Measurements from ENCODE around the gene RUVBL1. TPM values are rescaled to one million over a fixed set of nuclear protein-coding genes. Genes with fewer than 3 reads are reported as not detected.

The RUVBL1 gene
- total RNA-seq, 1 experiment from 2014 or later = 94.9 TPM

DNA sequence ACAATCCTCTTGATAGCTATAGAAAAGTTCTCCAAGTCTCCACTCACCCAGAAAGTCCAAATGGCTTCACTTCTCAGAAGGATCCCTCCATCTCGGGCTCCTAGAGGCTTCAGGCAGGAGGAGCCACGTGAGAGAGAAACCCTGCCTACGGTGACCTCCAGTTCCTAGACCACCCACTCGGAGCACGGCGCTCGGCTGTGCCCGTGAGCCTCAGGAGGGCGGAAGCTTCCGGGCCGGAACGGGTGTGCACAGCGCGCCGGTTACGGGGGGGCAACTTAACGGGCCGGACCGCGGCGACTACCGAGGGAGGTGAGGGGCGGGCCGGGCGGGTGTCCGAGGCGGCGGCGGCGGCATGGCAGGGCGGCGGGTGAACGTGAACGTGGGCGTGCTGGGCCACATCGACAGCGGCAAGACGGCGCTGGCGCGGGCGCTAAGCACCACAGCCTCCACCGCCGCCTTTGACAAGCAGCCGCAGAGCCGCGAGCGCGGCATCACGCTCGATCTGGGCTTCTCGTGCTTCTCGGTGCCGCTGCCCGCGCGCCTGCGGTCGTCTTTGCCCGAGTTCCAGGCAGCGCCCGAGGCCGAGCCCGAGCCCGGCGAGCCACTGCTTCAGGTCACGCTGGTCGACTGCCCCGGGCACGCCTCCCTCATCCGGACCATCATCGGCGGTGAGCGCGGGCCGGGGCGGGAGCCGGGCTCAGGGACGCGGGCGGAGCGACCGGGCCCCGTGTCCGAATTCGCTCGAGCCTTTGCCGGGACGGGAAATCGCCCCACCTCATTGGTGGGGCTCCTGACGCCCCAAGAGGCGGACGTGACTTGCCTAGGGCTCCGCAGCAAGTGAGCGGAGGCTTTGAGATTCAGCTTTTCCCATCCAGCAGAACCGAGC is 29.8 kb upstream of the RUVBL1 start, which contains the start of gene EEFSEC:
Gene EEFSEC (plus strand): TSS at position 326 of the 886 bp plus-strand sequence. CDS start 27 bp downstream, at position 353.
- no peaks in the 10 kb centered on the region for H4K20me1 ChIP-seq (ENCODE audit: low read length)
- H3K27me3 ChIP-seq (ENCODE audit: low read length) = no peaks in the 10 kb centered on the region
- peaks cover 26% of the 10 kb centered on the region for H3K79me2 ChIP-seq (ENCODE audit: low read length)
- peaks cover 23% of the 10 kb centered on the region for H3K36me3 ChIP-seq (ENCODE audit: low read depth, low read length)
- H3K27ac ChIP-seq (ENCODE audit: low read length) = peak within 1 kb of the TSS; percentile 32; the same call in 1 of the 2 replicates
- H3K4me2 ChIP-seq (ENCODE audit: low read length) = peak within 1 kb of the TSS; percentile 94
- POLR2A ChIA-PET (ENCODE audit: unreplicated experiment) = interaction anchor here (0.6 to 1.0 kb wide), 5 partner anchors 30 to 385 kb away, joined by 3 to 14 read pairs (median 3); partner anchors contain the start of gene RUVBL1
- no peaks in the 10 kb centered on the region for H3K9me2 ChIP-seq (replicated peaks; ENCODE audit: low read length)
- no peaks in the 10 kb centered on the region for H3K9me3 ChIP-seq (ENCODE audit: low read length)
- peak within 1 kb of the TSS; percentile 75 for H3K4me3 ChIP-seq (ENCODE audit: low read length)
- BruUV-seq (replicated peaks) = TSS peak; percentile 40
- CTCF ChIA-PET = no interaction called here
- DNase-seq (peak; percentile 73), ATAC-seq (peak; percentile 93)
- peak within 1 kb of the TSS; percentile 87 for H3K9ac ChIP-seq (ENCODE audit: low read length)
- H3K4me1 ChIP-seq (ENCODE audit: insufficient read depth, low read length) = no peaks in the 10 kb centered on the region
- H2AFZ ChIP-seq (ENCODE audit: low read length) = peak within 1 kb of the TSS; percentile 96
- intact Hi-C loops (cut with micrococcal nuclease) = loop anchor here (1.0 kb wide), 1 partner anchor 29 kb away; no protein-coding TSS in a partner anchor
- H3F3A ChIP-seq (ENCODE audit: low read length, unreplicated experiment) = no peaks in the 10 kb centered on the region
- TF ChIP-seq EZH2phosphoT487 (IDR thresholded peaks at IDR 0.05; ENCODE audit: borderline replicate concordance, low read length) (no peak), EZH2 (IDR thresholded peaks at IDR 0.05; ENCODE audit: low read length, unreplicated experiment) (no peak)
- TF ChIP-seq, protein P1, sequence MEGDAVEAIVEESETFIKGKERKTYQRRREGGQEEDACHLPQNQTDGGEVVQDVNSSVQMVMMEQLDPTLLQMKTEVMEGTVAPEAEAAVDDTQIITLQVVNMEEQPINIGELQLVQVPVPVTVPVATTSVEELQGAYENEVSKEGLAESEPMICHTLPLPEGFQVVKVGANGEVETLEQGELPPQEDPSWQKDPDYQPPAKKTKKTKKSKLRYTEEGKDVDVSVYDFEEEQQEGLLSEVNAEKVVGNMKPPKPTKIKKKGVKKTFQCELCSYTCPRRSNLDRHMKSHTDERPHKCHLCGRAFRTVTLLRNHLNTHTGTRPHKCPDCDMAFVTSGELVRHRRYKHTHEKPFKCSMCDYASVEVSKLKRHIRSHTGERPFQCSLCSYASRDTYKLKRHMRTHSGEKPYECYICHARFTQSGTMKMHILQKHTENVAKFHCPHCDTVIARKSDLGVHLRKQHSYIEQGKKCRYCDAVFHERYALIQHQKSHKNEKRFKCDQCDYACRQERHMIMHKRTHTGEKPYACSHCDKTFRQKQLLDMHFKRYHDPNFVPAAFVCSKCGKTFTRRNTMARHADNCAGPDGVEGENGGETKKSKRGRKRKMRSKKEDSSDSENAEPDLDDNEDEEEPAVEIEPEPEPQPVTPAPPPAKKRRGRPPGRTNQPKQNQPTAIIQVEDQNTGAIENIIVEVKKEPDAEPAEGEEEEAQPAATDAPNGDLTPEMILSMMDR (conservative IDR thresholded peaks at IDR 0.05; ENCODE audit: low read depth, low read length) = no peak

DNA sequence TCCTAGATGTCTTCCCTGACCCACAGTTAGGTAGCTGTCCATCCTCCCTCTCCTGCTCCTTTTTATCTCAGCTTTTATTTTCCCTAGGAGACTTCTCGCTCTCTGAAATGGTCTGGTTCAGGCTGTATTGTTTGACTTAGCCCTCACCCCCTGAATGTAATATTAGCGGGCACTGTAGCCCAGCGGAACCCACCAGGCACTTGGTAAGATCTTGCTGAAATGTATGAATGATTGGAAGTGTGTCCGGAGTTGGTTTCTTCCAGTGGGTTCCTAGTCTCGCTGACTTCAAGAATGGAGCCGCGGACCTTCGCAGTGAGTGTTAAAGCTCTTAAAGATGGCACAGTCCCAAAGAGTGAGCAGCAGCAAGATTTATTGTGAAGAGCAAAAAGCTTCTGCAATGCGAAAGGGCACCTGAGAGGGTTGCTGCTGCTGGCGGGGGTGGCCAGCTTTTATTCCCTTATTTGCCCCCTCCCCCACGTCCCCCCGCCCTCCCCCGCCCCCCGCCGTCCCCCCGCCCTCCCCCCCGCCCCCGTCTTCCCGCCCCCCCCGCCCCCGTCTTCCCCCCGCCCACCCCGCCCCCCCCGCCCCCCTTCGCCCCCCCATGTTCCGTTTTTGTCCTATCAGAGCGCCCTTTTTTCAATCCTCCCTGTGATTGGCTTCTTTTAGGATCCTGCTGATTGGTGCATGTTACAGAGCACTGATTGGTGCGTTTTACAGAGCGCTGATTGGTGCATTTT is 29.0 kb upstream of the RUVBL1 start:
- intact Hi-C loops (cut with micrococcal nuclease) = loop anchor here (1.0 kb wide), 1 partner anchor 28 kb away; no protein-coding TSS in a partner anchor
- POLR2A ChIA-PET (ENCODE audit: unreplicated experiment) = interaction anchor here (0.6 kb wide), 2 partner anchors 71 to 384 kb away, joined by 3 to 4 read pairs; no protein-coding TSS in a partner anchor
- Histone ChIP-seq H4K20me1 (ENCODE audit: low read length) (no peaks in the 10 kb centered on the region), H3K4me1 (ENCODE audit: insufficient read depth, low read length) (no peaks in the 10 kb centered on the region), H3K36me3 (ENCODE audit: low read depth, low read length) (peaks cover 22% of the 10 kb centered on the region), H3K27ac (ENCODE audit: low read length) (0 out of 2 replicates have a peak overlapping the region, but pooled peaks have one; percentile 23), H3K9me3 (ENCODE audit: low read length) (no peaks in the 10 kb centered on the region), H3K4me3 (ENCODE audit: low read length) (peak overlapping the region; percentile 75), H3K9me2 (replicated peaks; ENCODE audit: low read length) (no peaks in the 10 kb centered on the region), H2AFZ (ENCODE audit: low read length) (peak overlapping the region; percentile 96), H3K9ac (ENCODE audit: low read length) (peak overlapping the region; percentile 87), H3K79me2 (ENCODE audit: low read length) (peaks cover 26% of the 10 kb centered on the region), H3F3A (ENCODE audit: low read length, unreplicated experiment) (no peaks in the 10 kb centered on the region), H3K4me2 (ENCODE audit: low read length) (peak overlapping the region; percentile 86), H3K27me3 (ENCODE audit: low read length) (no peaks in the 10 kb centered on the region)
- no TSS peak for BruUV-seq (replicated peaks)
- ATAC-seq (peak; percentile 45), DNase-seq (peak; percentile 68)
- CTCF ChIA-PET = no interaction called here
- TF ChIP-seq EZH2 (IDR thresholded peaks at IDR 0.05; ENCODE audit: low read length, unreplicated experiment) = no peak
- no peak for TF ChIP-seq EZH2phosphoT487 (IDR thresholded peaks at IDR 0.05; ENCODE audit: borderline replicate concordance, low read length)
- TF ChIP-seq, protein P1 (conservative IDR thresholded peaks at IDR 0.05; ENCODE audit: low read depth, low read length) = no peak

All from PC-3 (cell line).